HG03064 (cell line): ENCODE measurements around the gene GEN1.

Experiments
- ATAC-seq: cut with Tn5 transposase; IDR thresholded peaks from one replicate; pipeline ENCODE4 v1.9.1; 2021; ENCODE audit warnings: low read depth; ENCODE audit not compliant: unreplicated experiment

GEN1 gene

DNA sequence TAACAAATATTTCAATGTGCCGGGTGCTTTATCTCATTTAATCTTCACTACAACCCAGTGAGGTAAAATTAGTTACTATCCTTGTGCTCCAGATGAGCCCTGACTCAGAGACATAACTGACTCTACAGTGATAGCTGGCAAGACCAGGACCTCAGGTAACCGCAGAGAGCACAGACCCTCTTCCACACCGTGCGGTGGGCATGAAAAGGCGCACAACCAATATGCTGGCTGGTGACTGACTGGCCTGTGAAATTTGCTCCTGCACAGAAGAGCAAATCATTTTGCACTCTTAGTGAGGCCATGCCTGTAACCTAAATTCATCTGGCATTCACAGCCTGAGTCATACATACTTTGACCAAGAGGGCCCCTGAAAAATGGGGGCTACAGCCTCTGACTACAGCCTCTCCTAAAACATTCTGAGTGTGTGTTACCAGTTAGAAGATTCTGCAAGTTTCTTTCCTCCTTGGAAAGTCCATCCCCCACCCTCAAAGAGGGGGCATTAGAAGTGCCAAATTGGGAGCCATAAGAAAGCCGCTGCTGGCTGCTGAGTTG is 39.9 kb downstream of the GEN1 start:
- ATAC-seq: no peak

DNA sequence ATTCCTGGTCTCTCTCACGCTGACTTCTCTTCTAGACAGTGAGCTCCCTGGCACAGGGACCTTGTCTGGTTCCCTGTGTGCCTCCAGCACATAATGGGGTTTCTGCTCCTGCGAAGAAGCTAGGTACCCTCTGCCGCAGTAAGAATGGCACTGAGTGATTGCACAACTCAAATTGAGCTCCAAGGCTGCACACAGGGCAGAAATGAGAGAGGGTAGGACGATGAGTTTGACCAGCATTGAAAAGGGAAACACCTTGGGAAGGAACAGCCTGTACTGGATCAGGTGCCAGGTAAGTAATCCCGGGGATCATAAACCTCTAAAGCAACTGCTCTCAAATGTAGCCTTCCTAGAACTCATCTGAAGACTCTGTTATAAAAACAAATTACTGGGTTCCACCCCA is 41.4 kb downstream of the GEN1 start:
- no peak for ATAC-seq

DNA sequence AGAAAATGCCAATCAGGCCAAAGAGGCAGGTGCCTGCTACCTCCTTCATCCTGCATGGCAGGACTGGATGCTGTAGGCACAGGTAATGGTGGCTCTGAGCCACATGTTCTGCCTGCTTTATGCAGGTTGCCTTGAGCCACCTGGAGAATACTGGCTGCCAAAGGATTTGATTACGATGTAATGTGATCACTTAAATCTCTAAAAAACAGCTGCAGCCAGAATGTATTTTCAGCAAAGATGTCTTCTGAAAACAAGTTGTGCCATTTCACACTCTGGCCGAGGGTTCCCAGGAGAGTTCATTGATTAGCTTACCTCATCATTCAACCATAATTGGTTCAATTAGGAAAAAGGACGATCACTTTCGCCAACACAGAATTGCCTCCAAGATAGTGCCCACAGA is 44.4 kb downstream of the GEN1 start:
- ATAC-seq: no peak

DNA sequence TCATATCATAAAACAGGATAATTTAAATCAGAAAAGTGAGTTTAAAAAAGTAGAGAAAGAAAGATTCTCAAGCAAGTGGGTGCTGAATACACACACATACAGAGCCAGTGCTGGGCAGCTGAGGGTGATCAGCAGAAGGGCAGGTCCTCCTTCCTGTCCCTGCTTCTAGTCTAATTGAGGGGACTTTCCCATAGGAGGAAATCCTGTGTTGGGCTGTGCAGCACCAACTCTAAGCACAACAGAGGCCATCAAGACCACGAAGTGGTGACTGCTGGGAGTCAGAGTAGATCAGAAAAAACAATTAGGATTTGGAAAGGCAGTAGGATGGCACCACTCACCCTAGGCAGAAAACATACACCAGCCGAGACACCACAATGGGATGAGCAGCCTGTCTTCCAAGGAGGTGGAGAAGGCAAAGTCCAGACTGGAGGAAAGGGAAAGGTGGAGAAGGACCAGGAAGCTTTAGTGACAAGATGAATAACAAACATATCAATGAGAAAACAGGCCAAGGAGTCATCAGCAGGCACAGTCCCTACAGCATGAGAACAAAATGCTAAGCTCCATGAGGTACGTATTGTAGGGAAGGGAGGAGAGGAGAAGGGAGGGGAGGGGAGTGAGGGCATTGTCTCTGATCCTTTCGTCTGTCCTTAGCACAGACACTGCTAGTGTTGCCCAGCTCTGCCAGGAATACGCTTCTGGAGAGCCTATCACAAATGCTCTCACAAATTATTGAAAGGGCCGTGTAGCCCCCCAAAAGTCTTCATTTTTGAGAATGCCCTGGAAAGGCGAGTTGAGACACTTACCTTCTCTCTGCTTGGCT is 45.6 kb downstream of the GEN1 start:
- ATAC-seq: no peak

DNA sequence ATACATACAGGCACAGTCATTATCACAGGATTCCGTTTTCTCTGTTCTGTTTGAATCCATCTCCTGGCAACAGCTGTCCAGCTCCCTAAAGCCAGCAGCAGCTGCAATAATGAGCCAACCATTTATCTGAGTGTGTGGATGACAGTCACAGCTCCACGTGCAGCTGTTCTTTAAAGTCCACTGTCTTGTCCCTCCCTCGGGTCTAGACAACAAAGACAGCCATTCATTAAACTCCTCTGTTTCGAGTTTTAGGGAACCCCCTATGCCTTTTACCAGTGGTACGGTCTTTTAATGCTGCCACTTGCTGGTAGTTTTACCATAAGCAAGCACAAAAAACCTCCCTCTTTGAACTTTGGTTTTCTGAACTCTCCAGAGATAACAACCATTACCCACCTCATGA is 46.3 kb downstream of the GEN1 start:
- no peak for ATAC-seq

DNA sequence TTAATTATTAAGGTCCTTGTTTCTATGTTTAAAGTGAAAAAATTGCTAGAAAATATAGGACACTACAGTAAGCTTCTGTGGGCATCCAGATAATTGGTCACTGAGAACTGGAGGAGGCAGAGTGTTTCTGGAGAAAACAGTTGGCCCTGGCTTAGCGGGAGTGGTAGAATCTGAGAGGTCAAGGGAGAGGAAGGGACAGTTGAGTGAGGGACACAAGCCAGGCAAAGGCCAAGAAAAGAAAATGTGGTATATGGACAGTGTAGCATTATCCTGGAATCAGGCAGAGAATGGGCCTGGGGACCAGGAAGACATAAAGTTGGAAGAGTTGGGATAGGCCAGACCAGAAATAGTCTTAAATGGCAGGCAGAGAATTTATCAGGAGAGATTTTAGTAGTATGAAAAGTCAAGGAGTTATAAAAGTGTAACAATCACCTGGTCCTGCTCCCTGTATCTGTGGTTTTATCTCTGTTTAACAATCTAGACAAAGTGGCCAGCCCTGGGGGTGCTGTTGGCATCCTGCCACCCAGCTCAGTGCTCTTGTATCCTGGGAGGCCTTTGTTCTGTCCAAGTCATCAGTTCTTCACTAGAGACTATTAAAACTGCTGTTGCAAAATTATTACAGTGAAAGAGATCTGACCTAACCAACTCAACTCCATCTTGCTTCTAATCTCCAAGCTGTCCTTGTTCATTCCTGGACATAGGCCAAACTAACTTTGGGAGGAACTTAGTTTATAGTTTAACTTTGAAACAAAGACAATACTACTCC is 46.9 kb downstream of the GEN1 start:
- ATAC-seq: no peak

DNA sequence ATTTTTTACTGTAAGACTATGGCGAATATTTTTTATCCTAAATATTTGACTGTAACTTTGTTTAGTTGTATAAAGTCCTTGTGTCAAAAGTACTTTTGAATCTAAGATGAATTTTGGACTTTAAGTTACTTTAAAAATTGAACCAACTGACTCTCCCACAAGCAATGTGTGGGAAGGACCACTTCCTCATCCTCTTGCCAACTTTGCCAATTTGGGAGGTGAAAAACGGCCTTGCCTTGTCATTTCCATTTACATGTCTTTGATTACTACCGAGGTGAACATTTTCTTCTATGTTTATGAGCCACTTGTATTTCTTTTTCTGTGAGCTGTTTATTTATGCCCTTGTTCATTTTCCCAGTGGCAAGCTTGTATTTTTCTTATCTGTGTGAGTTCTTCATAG is 49.6 kb downstream of the GEN1 start:
- ATAC-seq: no peak

DNA sequence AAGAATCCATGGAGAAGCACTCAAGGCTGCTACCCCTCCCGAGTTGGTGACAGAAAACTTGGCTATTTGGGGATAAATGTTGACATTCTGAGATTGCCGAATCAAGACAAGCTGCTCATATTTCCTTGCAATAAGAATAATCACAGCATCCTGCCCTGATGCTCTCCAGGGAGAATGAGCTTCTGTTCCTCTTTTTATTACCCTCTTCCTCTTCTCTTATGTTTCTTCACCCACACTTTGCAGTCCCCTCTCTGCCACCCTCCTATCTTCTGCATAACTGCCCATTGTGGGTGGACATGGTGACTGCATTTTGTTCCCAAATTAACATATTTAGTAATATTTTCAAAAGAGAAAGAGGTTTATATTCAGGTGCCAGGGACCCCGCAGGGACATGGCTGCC is 50.4 kb downstream of the GEN1 start:
- peak; percentile 59 for ATAC-seq

DNA sequence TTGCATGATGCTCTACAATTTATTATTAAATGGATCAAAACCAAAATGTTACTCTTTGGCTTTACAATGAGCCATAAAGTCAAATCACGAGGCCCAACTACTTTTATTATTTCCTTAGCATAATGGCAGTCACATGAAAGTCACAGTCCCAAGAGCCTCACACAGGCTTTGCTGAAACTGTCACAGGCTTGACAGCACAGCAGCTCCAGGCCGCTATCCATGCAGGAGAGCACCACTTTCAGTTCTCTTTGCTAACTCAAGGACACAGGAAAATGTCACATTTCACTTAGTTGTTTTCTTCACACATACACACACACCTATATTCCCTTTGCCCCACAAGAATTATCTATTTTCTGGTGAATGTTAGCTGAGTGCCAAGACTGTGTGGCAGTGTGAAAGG is 51.2 kb downstream of the GEN1 start:
- no peak for ATAC-seq

DNA sequence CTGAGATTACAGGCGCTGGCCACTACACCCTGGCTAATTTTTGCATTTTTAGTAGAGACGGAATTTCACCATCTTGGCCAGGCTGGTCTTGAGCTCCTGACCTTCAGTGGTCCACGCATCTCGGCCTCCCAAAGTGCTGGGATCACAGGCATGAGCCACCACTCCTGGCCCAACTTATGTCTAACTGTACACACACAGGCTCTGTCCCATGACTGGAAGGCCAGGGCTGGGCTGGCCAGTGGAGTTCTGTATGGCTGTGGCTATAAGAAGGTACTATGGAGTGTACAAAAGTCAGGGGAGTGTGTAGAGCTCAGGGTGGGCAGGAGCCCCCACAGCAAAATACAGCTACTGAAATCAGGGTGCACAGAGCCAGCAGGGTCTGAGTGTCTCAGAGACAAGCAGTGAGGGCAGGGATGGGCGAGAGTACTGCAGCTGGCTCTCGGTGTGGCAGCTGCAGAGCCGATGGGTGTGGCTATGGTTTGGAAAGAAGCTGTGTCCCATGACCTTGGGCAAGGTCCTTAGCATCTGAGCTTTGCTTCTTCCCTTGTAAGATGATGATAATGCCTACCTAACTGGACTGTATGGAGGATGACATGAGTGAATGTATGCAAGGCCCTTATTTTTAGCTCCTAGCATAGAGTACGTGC is 51.9 kb downstream of the GEN1 start:
- ATAC-seq: no peak

DNA sequence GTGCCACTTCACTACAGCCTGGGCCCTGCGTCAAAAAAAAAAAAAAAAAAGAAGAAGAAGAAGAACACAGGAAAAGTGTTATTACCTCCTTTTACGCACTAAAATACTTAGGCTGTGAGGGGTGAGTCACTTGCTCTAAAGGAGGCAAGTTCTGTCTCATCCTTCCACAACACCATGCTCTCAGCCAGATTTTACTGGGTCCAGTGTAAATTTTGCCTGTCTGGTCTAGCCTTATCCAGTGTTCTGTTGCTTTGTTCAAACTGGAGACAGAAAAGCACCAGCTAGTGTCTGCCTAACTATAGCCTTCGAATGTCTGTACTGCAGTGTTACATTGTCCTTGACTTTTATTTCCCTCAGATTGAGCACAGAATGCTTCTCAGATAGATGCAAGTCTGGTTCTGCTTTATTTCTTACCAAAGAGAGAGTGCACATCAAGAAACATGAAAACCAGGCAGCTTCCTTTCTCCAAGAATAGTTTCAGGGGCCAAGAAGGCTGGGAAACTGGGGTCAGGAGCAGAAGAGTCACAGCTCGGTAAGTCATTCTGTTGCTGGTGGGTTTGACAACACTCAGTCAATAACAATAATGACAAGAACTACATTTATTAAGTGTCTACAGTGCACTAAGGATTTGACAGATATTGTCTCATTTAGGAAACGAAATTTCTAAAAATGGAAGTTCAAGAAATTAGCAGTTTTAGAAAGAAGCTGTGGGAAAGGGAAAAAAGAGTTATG is 59.2 kb downstream of the GEN1 start:
- ATAC-seq: peak; percentile 36

DNA sequence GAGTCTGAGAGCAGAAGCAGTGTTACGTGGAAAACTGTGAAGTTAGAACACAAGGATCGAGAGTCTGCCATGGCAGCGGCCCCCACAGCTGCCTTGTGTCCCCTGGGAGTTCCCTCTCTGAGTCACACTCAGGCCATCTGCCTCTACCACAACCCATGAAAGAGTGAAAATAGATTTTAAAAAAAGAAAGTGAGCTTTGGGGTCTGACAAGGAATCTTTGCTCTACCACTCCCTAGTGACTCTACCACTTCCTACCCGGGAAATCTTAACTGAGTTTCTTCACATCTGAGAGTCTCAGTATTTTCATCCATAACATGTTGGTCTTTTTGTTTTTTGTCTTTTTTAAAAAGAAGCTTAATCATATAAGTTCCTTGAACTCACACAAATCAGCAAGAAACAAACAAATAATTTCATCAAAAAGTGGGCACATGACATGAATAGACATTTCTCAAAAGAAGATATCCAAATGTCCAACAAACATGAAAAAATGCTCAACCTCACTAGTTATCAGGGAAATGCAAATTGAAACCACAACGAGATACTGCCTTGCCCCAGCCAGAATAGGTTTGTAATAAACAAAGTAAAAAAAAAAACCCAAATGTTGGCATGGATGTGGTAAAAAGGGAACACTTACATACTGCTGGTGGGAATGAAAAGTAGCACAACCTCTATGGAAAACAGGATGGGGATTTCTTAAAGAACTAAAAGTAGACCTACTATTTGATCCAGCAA is 60.0 kb downstream of the GEN1 start:
- ATAC-seq: peak; percentile 92

DNA sequence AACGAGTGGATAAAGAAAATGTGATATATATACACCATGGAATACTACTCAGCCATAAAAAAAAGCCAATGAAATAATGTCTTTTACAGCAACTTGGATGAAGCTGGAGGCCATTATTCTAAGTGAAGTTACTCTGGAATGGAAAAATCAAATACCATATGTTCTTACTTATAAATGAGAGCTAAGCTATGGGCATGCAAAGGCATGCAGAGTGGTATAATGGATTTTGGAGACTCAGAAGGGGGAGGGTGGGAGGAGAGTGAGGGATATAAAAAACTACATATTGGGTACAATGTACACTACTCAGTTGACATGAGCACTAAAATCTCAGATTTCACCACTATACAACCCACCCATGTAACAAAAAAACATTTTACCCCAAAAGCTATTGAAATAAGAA is 60.7 kb downstream of the GEN1 start:
- no peak for ATAC-seq

DNA sequence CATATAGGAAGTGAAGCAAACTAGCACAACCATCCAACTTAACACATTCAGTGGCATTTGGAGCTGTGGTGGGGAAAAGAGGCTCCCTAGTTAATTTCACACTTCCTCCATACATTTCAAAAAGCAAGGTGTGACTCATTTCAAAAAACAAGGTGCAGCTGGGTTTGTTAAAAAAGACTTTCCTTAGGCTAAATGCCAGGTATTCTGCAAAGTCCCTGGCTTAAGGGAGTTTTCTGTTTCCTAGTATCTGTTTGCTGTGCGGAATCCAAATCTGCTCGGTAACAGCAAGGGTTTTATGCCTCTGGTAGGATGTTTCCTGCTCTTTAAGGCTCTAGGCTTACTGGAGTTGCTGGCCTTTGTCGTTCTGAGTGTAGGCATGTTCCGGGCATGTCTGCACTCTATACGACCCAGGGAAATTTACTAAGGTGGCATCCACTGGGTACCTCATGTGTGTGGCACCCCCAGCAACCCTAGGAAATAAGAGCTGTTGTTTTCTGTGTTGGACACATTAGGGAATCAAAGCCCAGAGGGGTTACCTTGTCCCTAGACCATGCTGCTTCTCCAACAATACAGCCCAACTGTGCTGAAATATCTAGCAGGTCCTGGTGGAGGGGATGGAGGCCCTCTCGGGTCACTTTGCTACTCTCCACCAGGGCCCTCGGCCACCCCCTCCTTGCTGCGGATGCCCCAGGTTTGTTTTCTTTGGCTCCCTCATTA is 61.7 kb downstream of the GEN1 start:
- ATAC-seq: no peak

DNA sequence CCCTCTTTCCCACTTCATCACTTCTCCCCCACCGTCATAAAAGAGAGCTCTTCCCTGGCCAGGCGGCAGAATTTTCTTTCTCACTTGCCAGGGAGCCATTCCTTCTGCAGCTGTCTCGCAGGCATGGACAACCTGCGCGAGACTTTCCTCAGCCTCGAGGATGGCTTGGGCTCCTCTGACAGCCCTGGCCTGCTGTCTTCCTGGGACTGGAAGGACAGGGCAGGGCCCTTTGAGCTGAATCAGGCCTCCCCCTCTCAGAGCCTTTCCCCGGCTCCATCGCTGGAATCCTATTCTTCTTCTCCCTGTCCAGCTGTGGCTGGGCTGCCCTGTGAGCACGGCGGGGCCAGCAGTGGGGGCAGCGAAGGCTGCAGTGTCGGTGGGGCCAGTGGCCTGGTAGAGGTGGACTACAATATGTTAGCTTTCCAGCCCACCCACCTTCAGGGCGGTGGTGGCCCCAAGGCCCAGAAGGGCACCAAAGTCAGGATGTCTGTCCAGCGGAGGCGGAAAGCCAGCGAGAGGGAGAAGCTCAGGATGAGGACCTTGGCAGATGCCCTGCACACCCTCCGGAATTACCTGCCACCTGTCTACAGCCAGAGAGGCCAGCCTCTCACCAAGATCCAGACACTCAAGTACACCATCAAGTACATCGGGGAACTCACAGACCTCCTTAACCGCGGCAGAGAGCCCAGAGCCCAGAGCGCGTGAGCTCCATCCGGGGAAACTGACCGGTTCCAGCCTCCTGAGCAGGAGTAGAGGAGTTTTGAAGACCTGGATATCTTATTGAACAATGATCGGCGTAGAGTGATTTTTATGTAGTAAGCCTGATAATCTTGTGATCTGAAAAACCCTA is 62.7 kb downstream of the GEN1 start, which contains the start of gene MSGN1:
MSGN1 (plus strand) TSS at position 65 of the 850 bp plus-strand sequence; CDS start at position 124, 59 bp downstream.
- ATAC-seq: no peak

DNA sequence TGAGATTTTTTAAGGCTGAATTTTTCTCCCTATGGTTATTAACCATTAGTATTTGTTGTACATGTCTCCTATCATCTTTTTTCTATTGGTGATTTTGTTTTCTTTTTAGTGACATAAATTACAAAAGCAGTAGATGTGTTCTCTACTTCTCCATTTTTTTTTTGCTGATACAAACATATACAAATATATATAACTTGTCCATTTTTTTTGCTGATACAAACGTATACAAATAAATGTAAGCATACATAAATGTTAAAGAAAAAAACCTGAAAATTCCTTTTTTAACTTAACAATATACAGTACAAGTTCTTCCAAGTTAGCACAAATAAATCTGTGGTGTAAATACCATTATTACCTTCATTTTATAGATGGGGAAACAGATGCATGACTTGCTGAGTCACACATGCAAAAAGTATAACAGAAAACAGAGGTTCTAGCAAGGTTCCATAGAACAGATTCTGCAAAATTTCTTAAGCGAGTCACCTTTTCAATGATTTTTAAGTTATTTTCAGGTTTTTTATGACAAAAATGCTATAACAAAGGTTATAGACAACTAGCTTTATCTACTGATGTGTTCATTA is 64.4 kb downstream of the GEN1 start:
- no peak for ATAC-seq

DNA sequence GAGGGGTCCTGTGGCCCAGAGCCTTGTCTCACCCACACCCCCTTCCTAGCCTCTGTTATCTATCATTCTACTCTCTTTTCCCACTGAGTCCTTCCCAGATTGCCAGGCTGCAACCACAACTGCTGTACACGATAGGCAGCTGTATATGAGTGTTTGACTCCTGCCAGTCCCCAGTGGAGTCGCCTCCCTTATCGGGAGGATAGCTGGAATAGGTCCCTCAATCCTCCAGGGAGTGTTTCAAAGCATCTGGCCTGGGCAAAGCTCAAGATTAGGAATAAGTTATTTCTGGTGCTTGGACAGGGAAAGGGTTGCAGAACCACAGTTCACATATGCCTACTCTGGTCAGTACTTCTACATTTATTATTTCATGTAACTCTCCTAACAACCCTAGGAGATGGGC is 67.1 kb downstream of the GEN1 start:
- ATAC-seq: no peak
